ENCODE data around the gene TACC2.

DNA sequence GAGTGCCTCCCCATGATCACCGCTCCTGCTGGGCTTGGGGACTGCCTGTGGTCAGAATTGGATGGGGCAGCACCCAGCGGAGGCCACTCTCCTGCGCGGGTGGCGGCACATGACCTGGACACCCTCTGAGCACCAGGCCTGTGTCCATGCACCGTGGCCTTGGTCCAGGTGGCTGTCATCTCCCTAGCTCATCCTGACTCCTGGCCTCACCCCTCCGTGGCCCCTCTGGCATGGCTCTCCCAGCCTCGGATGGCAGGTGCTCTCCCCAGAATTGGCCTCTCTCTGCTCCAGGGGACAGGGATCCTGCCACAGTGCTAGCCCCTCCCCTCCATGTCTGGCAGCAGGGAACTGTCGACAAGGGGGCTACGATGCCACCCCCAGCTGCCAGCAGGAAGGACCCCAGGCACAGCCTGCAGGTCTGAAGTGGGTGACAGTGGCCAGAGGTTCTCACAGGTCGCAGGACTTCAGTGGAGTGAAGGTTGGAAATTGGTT lies 244.9 kb downstream of the TACC2 start:
- TF ChIP-seq, protein P1, sequence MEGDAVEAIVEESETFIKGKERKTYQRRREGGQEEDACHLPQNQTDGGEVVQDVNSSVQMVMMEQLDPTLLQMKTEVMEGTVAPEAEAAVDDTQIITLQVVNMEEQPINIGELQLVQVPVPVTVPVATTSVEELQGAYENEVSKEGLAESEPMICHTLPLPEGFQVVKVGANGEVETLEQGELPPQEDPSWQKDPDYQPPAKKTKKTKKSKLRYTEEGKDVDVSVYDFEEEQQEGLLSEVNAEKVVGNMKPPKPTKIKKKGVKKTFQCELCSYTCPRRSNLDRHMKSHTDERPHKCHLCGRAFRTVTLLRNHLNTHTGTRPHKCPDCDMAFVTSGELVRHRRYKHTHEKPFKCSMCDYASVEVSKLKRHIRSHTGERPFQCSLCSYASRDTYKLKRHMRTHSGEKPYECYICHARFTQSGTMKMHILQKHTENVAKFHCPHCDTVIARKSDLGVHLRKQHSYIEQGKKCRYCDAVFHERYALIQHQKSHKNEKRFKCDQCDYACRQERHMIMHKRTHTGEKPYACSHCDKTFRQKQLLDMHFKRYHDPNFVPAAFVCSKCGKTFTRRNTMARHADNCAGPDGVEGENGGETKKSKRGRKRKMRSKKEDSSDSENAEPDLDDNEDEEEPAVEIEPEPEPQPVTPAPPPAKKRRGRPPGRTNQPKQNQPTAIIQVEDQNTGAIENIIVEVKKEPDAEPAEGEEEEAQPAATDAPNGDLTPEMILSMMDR (conservative IDR thresholded peaks at IDR 0.05), result no peak
- no peak for TF ChIP-seq ZFX (IDR thresholded peaks at IDR 0.05)
